DND-41 (cell line): ENCODE measurements around the gene DNAJA3.

Experiments
- EZH2 ChIP-seq: IDR thresholded peaks from 3 replicates; pipeline ENCODE4 v1.6.1; 2012; ENCODE audit warnings: borderline replicate concordance, low read depth, mild to moderate bottlenecking, moderate library complexity, low read length, inconsistent platforms; ENCODE audit not compliant: severe bottlenecking
- TF ChIP-seq, protein P1 (sequence below): IDR thresholded peaks from 2 replicates; pipeline ENCODE4 v1.5.1; 2012; ENCODE audit warnings: borderline replicate concordance, low read length, moderate library complexity, mild to moderate bottlenecking; ENCODE audit not compliant: poor library complexity, severe bottlenecking; ENCODE audit errors: extremely low read depth

DNA sequence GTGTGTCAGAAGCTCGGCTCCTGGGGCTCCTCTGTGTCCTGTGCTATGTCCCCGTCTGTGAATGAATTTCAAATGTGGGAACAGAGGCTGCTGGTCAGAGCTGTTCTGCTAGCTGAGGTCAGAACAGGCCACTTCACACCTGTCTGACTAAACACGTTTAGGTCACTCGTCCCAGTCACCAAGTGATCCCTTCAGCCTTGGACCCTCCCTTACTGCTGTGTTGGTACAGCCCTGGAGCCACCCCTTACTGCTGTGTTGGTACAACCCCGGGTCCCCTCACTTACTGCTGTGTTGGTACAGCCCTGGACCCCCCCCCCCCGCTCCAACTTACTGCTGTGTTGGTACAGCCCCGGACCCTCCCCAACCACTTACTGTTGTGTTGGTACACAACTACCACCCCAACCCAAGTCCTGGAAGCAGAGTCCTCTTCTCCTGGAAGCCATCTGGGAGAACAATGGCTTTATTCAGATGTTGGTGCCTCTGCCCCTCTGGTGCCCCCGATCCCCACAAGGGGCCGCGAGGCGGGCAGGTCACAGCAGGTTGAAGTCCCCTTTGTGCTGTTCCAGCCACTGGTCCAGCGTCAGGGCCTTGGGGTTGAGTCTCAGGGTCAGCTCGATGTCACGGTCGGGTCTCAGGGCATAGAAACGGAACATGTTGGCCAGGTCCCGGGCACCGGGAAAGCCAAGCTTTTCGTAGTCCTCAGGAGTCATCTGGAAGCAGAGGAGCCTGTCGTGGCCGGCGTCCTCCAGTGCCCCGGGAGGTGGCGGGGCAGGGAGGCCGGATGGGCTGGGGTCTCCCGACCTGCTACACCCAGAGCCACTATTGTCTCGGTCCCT, 35.8 kb downstream of the DNAJA3 start:
- TF ChIP-seq, protein P1, sequence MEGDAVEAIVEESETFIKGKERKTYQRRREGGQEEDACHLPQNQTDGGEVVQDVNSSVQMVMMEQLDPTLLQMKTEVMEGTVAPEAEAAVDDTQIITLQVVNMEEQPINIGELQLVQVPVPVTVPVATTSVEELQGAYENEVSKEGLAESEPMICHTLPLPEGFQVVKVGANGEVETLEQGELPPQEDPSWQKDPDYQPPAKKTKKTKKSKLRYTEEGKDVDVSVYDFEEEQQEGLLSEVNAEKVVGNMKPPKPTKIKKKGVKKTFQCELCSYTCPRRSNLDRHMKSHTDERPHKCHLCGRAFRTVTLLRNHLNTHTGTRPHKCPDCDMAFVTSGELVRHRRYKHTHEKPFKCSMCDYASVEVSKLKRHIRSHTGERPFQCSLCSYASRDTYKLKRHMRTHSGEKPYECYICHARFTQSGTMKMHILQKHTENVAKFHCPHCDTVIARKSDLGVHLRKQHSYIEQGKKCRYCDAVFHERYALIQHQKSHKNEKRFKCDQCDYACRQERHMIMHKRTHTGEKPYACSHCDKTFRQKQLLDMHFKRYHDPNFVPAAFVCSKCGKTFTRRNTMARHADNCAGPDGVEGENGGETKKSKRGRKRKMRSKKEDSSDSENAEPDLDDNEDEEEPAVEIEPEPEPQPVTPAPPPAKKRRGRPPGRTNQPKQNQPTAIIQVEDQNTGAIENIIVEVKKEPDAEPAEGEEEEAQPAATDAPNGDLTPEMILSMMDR: no peak
- TF ChIP-seq EZH2: no peak
